ENCODE results near the gene HIPK1. TPM values are rescaled to one million over a fixed set of nuclear protein-coding genes. Genes with fewer than 3 reads are reported as not detected.

The HIPK1 gene
- total and polyA plus RNA-seq, 2 of the 13 experiments (the other 11 are each of a cell fraction or from before 2014, with no cell fraction given): 20.8 to 33.4 TPM

- TF ChIP-seq ZFYVE20 (CRISPR knock-in tag; IDR thresholded peaks at IDR 0.05; ENCODE audit: borderline replicate concordance, low read depth) (no peak), HNF4A (CRISPR knock-in tag; IDR thresholded peaks at IDR 0.05) (peak; percentile 85), ZNF660 (CRISPR knock-in tag; IDR thresholded peaks at IDR 0.05; ENCODE audit: borderline replicate concordance, low read depth) (no peak), ZNF350 (CRISPR knock-in tag; IDR thresholded peaks at IDR 0.05; ENCODE audit: borderline replicate concordance, low read depth) (no peak), ZNF737 (CRISPR knock-in tag; IDR thresholded peaks at IDR 0.05; ENCODE audit: borderline replicate concordance) (no peak), SRSF1 (optimal IDR thresholded peaks at IDR 0.05; ENCODE audit: low read depth, low read length) (no peak), HNF1A (IDR thresholded peaks at IDR 0.05; ENCODE audit: low read depth) (no peak), HNF1A (CRISPR knock-in tag; IDR thresholded peaks at IDR 0.05; ENCODE audit: borderline replicate concordance) (0 out of 2 replicates have a peak, but pooled peaks have one; percentile 35), U2AF2 (IDR thresholded peaks at IDR 0.05; ENCODE audit: low read depth, low read length) (no peak)
- TF ChIP-seq, protein P1, sequence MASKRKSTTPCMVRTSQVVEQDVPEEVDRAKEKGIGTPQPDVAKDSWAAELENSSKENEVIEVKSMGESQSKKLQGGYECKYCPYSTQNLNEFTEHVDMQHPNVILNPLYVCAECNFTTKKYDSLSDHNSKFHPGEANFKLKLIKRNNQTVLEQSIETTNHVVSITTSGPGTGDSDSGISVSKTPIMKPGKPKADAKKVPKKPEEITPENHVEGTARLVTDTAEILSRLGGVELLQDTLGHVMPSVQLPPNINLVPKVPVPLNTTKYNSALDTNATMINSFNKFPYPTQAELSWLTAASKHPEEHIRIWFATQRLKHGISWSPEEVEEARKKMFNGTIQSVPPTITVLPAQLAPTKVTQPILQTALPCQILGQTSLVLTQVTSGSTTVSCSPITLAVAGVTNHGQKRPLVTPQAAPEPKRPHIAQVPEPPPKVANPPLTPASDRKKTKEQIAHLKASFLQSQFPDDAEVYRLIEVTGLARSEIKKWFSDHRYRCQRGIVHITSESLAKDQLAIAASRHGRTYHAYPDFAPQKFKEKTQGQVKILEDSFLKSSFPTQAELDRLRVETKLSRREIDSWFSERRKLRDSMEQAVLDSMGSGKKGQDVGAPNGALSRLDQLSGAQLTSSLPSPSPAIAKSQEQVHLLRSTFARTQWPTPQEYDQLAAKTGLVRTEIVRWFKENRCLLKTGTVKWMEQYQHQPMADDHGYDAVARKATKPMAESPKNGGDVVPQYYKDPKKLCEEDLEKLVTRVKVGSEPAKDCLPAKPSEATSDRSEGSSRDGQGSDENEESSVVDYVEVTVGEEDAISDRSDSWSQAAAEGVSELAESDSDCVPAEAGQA (IDR thresholded peaks at IDR 0.05; ENCODE audit: low read depth): no peak
- TF ChIP-seq, protein P1 (CRISPR knock-in tag; IDR thresholded peaks at IDR 0.05; ENCODE audit: borderline replicate concordance): no peak
- TF ChIP-seq, protein P2, sequence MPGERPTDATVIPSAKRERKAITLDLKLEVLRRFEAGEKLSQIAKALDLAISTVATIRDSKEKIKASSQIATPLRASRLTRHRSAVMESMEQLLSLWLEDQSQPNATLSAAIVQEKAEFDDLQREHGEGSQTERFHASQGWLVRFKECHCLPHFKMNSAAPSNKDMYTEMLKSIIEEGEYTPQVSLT (CRISPR knock-in tag; IDR thresholded peaks at IDR 0.05; ENCODE audit: borderline replicate concordance, low read depth): no peak
- TF ChIP-seq, protein P3, sequence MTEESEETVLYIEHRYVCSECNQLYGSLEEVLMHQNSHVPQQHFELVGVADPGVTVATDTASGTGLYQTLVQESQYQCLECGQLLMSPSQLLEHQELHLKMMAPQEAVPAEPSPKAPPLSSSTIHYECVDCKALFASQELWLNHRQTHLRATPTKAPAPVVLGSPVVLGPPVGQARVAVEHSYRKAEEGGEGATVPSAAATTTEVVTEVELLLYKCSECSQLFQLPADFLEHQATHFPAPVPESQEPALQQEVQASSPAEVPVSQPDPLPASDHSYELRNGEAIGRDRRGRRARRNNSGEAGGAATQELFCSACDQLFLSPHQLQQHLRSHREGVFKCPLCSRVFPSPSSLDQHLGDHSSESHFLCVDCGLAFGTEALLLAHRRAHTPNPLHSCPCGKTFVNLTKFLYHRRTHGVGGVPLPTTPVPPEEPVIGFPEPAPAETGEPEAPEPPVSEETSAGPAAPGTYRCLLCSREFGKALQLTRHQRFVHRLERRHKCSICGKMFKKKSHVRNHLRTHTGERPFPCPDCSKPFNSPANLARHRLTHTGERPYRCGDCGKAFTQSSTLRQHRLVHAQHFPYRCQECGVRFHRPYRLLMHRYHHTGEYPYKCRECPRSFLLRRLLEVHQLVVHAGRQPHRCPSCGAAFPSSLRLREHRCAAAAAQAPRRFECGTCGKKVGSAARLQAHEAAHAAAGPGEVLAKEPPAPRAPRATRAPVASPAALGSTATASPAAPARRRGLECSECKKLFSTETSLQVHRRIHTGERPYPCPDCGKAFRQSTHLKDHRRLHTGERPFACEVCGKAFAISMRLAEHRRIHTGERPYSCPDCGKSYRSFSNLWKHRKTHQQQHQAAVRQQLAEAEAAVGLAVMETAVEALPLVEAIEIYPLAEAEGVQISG (CRISPR knock-in tag; IDR thresholded peaks at IDR 0.05): 0 out of 2 replicates have a peak, but pooled peaks have one; percentile 29
Measured at GRCh38 chr1:113981962-113982931, 53.1 kb downstream of the HIPK1 start (continued).
